ENCODE results near the gene CMIP. TPM values are rescaled to one million over a fixed set of nuclear protein-coding genes. Genes with fewer than 3 reads are reported as not detected.

CMIP gene
- total RNA-seq, 1 experiment from 2014 or later = 12.7 TPM

GRCh38 chr16:81642107-81642436 lies 197.5 kb downstream of the CMIP start:
- H3K36me3 ChIP-seq (ENCODE audit: insufficient read depth, low read length) = no peaks in the 10 kb centered on the region
- H3K79me2 ChIP-seq (ENCODE audit: low read length) = no peaks in the 10 kb centered on the region

GRCh38 chr16:81642943-81643342 lies 198.3 kb downstream of the CMIP start:
- H3K36me3 ChIP-seq (ENCODE audit: insufficient read depth, low read length) = no peaks in the 10 kb centered on the region
- H2AFZ ChIP-seq (ENCODE audit: low read length) = no peak overlapping the region
- H3K27me3 ChIP-seq (ENCODE audit: low read length) = no peaks in the 10 kb centered on the region
- H3K9me2 ChIP-seq (replicated peaks; ENCODE audit: insufficient read depth, low read length) = no peaks in the 10 kb centered on the region
- no peak for DNase-seq
- no peaks in the 10 kb centered on the region for H3K9me3 ChIP-seq (ENCODE audit: low read length)
- H3K4me1 ChIP-seq (ENCODE audit: low read length) = no peaks in the 10 kb centered on the region
- no peak overlapping the region for H3K4me2 ChIP-seq (ENCODE audit: low read depth, low read length, poor library complexity, severe bottlenecking)
- no peak overlapping the region for H3K27ac ChIP-seq (ENCODE audit: low read length)
- no peaks in the 10 kb centered on the region for H3K79me2 ChIP-seq (ENCODE audit: low read length)
- H4K20me1 ChIP-seq (ENCODE audit: insufficient read depth, low read depth, low read length) = peaks cover 7% of the 10 kb centered on the region; the same call in 1 of the 2 replicates
- no peak overlapping the region for H3K4me3 ChIP-seq (ENCODE audit: low read length)
- H3K9ac ChIP-seq (ENCODE audit: low read length) = no peak overlapping the region

More at GRCh38 chr16:81642107-81642436, 197.5 kb downstream of the CMIP start:
- Histone ChIP-seq H3K4me3 (ENCODE audit: low read length) (no peak overlapping the region), H3K27ac (ENCODE audit: low read length) (no peak overlapping the region), H3K9me2 (replicated peaks; ENCODE audit: insufficient read depth, low read length) (no peaks in the 10 kb centered on the region), H2AFZ (ENCODE audit: low read length) (no peak overlapping the region), H4K20me1 (ENCODE audit: insufficient read depth, low read depth, low read length) (peaks cover 9% of the 10 kb centered on the region; the same call in 1 of the 2 replicates), H3K4me2 (ENCODE audit: low read depth, low read length, poor library complexity, severe bottlenecking) (no peak overlapping the region), H3K27me3 (ENCODE audit: low read length) (no peaks in the 10 kb centered on the region), H3K9me3 (ENCODE audit: low read length) (no peaks in the 10 kb centered on the region), H3K9ac (ENCODE audit: low read length) (no peak overlapping the region), H3K4me1 (ENCODE audit: low read length) (no peaks in the 10 kb centered on the region)
- DNase-seq = no peak

- H3K9me2 ChIP-seq (replicated peaks; ENCODE audit: insufficient read depth, low read length) = no peaks in the 10 kb centered on the region
- no peak for DNase-seq
- no peak overlapping the region for H2AFZ ChIP-seq (ENCODE audit: low read length)
- H3K4me2 ChIP-seq (ENCODE audit: low read depth, low read length, poor library complexity, severe bottlenecking) = no peak overlapping the region
- H3K9me3 ChIP-seq (ENCODE audit: low read length) = no peaks in the 10 kb centered on the region
- no peaks in the 10 kb centered on the region for H3K79me2 ChIP-seq (ENCODE audit: low read length)
- H3K9ac ChIP-seq (ENCODE audit: low read length) = no peak overlapping the region
- no peaks in the 10 kb centered on the region for H3K36me3 ChIP-seq (ENCODE audit: insufficient read depth, low read length)
- no peak overlapping the region for H3K4me3 ChIP-seq (ENCODE audit: low read length)
- H3K27me3 ChIP-seq (ENCODE audit: low read length) = no peaks in the 10 kb centered on the region
- no peaks in the 10 kb centered on the region for H3K4me1 ChIP-seq (ENCODE audit: low read length)
- H4K20me1 ChIP-seq (ENCODE audit: insufficient read depth, low read depth, low read length) = peaks cover 5% of the 10 kb centered on the region; the same call in 1 of the 2 replicates
- no peak overlapping the region for H3K27ac ChIP-seq (ENCODE audit: low read length)
Observed at GRCh38 chr16:81645266-81645694, 200.7 kb downstream of the CMIP start.

GRCh38 chr16:81645925-81646324 lies 201.3 kb downstream of the CMIP start:
- H3K79me2 ChIP-seq (ENCODE audit: low read length) = no peaks in the 10 kb centered on the region
- H3K9ac ChIP-seq (ENCODE audit: low read length) = no peak overlapping the region
- H2AFZ ChIP-seq (ENCODE audit: low read length) = no peak overlapping the region
- H3K36me3 ChIP-seq (ENCODE audit: insufficient read depth, low read length) = no peaks in the 10 kb centered on the region
- DNase-seq = no peak
- H3K27me3 ChIP-seq (ENCODE audit: low read length) = no peaks in the 10 kb centered on the region
- H3K4me3 ChIP-seq (ENCODE audit: low read length) = no peak overlapping the region
- no peaks in the 10 kb centered on the region for H3K4me1 ChIP-seq (ENCODE audit: low read length)
- no peaks in the 10 kb centered on the region for H3K9me3 ChIP-seq (ENCODE audit: low read length)
- no peaks in the 10 kb centered on the region for H3K9me2 ChIP-seq (replicated peaks; ENCODE audit: insufficient read depth, low read length)
- no peak overlapping the region for H3K27ac ChIP-seq (ENCODE audit: low read length)
- H4K20me1 ChIP-seq (ENCODE audit: insufficient read depth, low read depth, low read length) = peaks cover 5% of the 10 kb centered on the region; the same call in 1 of the 2 replicates
- H3K4me2 ChIP-seq (ENCODE audit: low read depth, low read length, poor library complexity, severe bottlenecking) = no peak overlapping the region

GRCh38 chr16:81646561-81646960 lies 202.0 kb downstream of the CMIP start:
- Histone ChIP-seq H3K79me2 (ENCODE audit: low read length) (no peaks in the 10 kb centered on the region), H4K20me1 (ENCODE audit: insufficient read depth, low read depth, low read length) (peaks cover 5% of the 10 kb centered on the region; the same call in 1 of the 2 replicates), H3K9me2 (replicated peaks; ENCODE audit: insufficient read depth, low read length) (no peaks in the 10 kb centered on the region), H3K36me3 (ENCODE audit: insufficient read depth, low read length) (no peaks in the 10 kb centered on the region), H3K9ac (ENCODE audit: low read length) (no peak overlapping the region), H3K4me1 (ENCODE audit: low read length) (no peaks in the 10 kb centered on the region), H3K4me2 (ENCODE audit: low read depth, low read length, poor library complexity, severe bottlenecking) (no peak overlapping the region), H3K27ac (ENCODE audit: low read length) (no peak overlapping the region), H3K4me3 (ENCODE audit: low read length) (no peak overlapping the region), H2AFZ (ENCODE audit: low read length) (no peak overlapping the region), H3K27me3 (ENCODE audit: low read length) (no peaks in the 10 kb centered on the region), H3K9me3 (ENCODE audit: low read length) (no peaks in the 10 kb centered on the region)
- no peak for DNase-seq

GRCh38 chr16:81647527-81647926 lies 202.9 kb downstream of the CMIP start:
- no peaks in the 10 kb centered on the region for H3K9me3 ChIP-seq (ENCODE audit: low read length)
- no peak overlapping the region for H3K9ac ChIP-seq (ENCODE audit: low read length)
- no peak for DNase-seq
- H3K4me3 ChIP-seq (ENCODE audit: low read length) = no peak overlapping the region
- no peaks in the 10 kb centered on the region for H3K36me3 ChIP-seq (ENCODE audit: insufficient read depth, low read length)
- no peak overlapping the region for H3K4me2 ChIP-seq (ENCODE audit: low read depth, low read length, poor library complexity, severe bottlenecking)
- no peak overlapping the region for H3K27ac ChIP-seq (ENCODE audit: low read length)
- no peaks in the 10 kb centered on the region for H3K4me1 ChIP-seq (ENCODE audit: low read length)
- H3K27me3 ChIP-seq (ENCODE audit: low read length) = no peaks in the 10 kb centered on the region
- peaks cover 5% of the 10 kb centered on the region; the same call in 1 of the 2 replicates for H4K20me1 ChIP-seq (ENCODE audit: insufficient read depth, low read depth, low read length)
- no peaks in the 10 kb centered on the region for H3K79me2 ChIP-seq (ENCODE audit: low read length)
- no peaks in the 10 kb centered on the region for H3K9me2 ChIP-seq (replicated peaks; ENCODE audit: insufficient read depth, low read length)
- no peak overlapping the region for H2AFZ ChIP-seq (ENCODE audit: low read length)

- peaks cover 5% of the 10 kb centered on the region; the same call in 1 of the 2 replicates for H4K20me1 ChIP-seq (ENCODE audit: insufficient read depth, low read depth, low read length)
- H3K9me3 ChIP-seq (ENCODE audit: low read length) = no peaks in the 10 kb centered on the region
- no peaks in the 10 kb centered on the region for H3K79me2 ChIP-seq (ENCODE audit: low read length)
- no peak overlapping the region for H3K4me2 ChIP-seq (ENCODE audit: low read depth, low read length, poor library complexity, severe bottlenecking)
- H3K9me2 ChIP-seq (replicated peaks; ENCODE audit: insufficient read depth, low read length) = no peaks in the 10 kb centered on the region
- H3K27me3 ChIP-seq (ENCODE audit: low read length) = no peaks in the 10 kb centered on the region
- H3K4me1 ChIP-seq (ENCODE audit: low read length) = no peaks in the 10 kb centered on the region
- no peak overlapping the region for H3K27ac ChIP-seq (ENCODE audit: low read length)
- no peak overlapping the region for H2AFZ ChIP-seq (ENCODE audit: low read length)
- no peak overlapping the region for H3K4me3 ChIP-seq (ENCODE audit: low read length)
- DNase-seq = no peak
- H3K36me3 ChIP-seq (ENCODE audit: insufficient read depth, low read length) = no peaks in the 10 kb centered on the region
- H3K9ac ChIP-seq (ENCODE audit: low read length) = no peak overlapping the region
Observed at GRCh38 chr16:81649561-81650184, 205.1 kb downstream of the CMIP start.

GRCh38 chr16:81650281-81650680 lies 205.7 kb downstream of the CMIP start:
- peaks cover 5% of the 10 kb centered on the region; the same call in 1 of the 2 replicates for H4K20me1 ChIP-seq (ENCODE audit: insufficient read depth, low read depth, low read length)
- no peak overlapping the region for H3K4me3 ChIP-seq (ENCODE audit: low read length)

More at GRCh38 chr16:81650281-81650680, 205.7 kb downstream of the CMIP start:
- Histone ChIP-seq H3K27me3 (ENCODE audit: low read length) (no peaks in the 10 kb centered on the region), H3K79me2 (ENCODE audit: low read length) (no peaks in the 10 kb centered on the region), H3K4me2 (ENCODE audit: low read depth, low read length, poor library complexity, severe bottlenecking) (no peak overlapping the region), H2AFZ (ENCODE audit: low read length) (no peak overlapping the region), H3K36me3 (ENCODE audit: insufficient read depth, low read length) (no peaks in the 10 kb centered on the region), H3K9ac (ENCODE audit: low read length) (no peak overlapping the region), H3K4me1 (ENCODE audit: low read length) (no peaks in the 10 kb centered on the region), H3K27ac (ENCODE audit: low read length) (no peak overlapping the region), H3K9me3 (ENCODE audit: low read length) (no peaks in the 10 kb centered on the region), H3K9me2 (replicated peaks; ENCODE audit: insufficient read depth, low read length) (no peaks in the 10 kb centered on the region)
- DNase-seq = no peak
